Measurements from ENCODE around the gene OLR1. TPM values are rescaled to one million over a fixed set of nuclear protein-coding genes. Genes with fewer than 3 reads are reported as not detected.
"Not testable (repeated sequence)": the region's sequence is repeated elsewhere in the genome, so short reads cannot be mapped to it uniquely, and the experiment has no call there.

The OLR1 gene
- total RNA-seq, 1 donor from 2014 or later: not detected

DNA sequence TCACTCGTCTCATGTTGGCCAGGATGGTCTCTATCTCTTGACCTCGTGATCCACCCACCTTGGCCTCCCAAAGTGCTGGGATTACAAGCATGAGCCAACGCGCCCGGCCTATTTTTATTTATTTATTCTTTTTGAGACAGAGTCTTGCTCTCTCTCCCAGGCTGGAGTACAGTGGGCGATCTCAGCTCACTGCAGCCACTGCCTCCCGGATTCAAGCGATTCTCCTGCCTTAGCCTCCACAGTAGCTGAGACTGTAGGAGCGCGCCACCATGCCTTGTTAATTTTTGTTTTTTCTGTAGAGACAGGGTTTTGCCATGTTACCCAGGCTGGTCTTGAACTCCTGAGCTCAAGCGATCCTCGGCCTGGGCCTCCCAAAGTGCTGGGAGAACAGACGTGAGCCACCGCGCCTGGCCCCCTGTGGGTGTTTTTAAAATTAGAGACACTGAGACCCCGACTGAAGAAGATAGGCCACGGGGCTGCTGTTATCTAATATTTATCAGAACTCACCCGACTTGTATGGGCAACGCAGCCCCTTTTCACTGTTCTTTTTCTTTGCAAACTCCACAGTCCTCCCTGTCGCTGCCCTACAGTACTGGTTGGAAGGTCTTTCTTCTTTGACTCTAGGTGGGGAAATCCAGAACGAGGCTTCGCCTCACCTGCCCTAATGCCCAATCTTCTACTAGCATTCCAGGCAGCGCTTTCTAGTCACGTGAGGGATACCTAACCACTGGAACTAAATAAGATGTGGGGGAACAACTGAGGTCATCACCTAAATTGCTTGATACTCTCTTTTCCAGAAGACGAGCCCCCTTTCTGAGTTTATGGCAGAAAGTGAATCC, 39.4 kb upstream of the OLR1 start:
- Mint-ChIP-seq H3K4me1 (peaks cover 24% of the 10 kb centered on the region), H3K27ac (ENCODE audit: unreplicated experiment) (no peak overlapping the region), H3K4me3 (peak overlapping the region; percentile 61), H3K9me3 (no peaks in the 10 kb centered on the region), H3K36me3 (ENCODE audit: low read depth) (no peaks in the 10 kb centered on the region), H3K27me3 (ENCODE audit: low read depth) (peaks cover 12% of the 10 kb centered on the region)
- DNase-seq (ENCODE audit: low read depth, low spot score): no peak
- TF ChIP-seq CTCF (conservative IDR thresholded peaks at IDR 0.05): no peak

- Mint-ChIP-seq H3K27ac (ENCODE audit: unreplicated experiment) (no peak overlapping the region), H3K27me3 (ENCODE audit: low read depth) (peaks cover 12% of the 10 kb centered on the region), H3K4me1 (peaks cover 24% of the 10 kb centered on the region), H3K4me3 (no peak overlapping the region), H3K36me3 (ENCODE audit: low read depth) (no peaks in the 10 kb centered on the region), H3K9me3 (no peaks in the 10 kb centered on the region)
- no peak for TF ChIP-seq CTCF (conservative IDR thresholded peaks at IDR 0.05)
- no peak for DNase-seq (ENCODE audit: low read depth, low spot score)
Measured at GRCh38 chr12:10210225-10210624, 38.3 kb upstream of the OLR1 start.

DNA sequence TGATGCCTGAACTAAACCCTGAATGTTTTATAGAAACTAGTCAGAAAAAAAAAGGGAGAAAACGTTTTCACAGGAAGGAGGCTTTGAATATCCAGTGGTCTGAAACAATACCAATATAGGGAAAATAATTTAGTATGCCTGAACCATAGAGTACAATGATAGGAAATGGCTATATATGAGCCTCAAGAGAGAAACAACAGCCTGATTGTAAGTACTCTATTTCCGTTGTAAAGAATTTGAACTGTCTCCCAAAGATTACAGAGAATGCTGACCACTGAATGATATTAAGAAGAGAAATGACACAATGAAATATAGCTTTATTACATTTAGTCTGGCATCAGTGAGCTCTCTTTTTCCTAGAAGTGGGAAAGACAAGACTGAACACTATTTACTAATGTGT, 35.2 kb upstream of the OLR1 start:
- Mint-ChIP-seq H3K27ac (ENCODE audit: unreplicated experiment) (no peak overlapping the region), H3K27me3 (ENCODE audit: low read depth) (no peaks in the 10 kb centered on the region), H3K36me3 (ENCODE audit: low read depth) (no peaks in the 10 kb centered on the region), H3K4me1 (peaks cover 2% of the 10 kb centered on the region), H3K4me3 (no peak overlapping the region), H3K9me3 (no peaks in the 10 kb centered on the region)
- no peak for DNase-seq (ENCODE audit: low read depth, low spot score)
- TF ChIP-seq CTCF (conservative IDR thresholded peaks at IDR 0.05): no peak

- no peak for TF ChIP-seq CTCF (conservative IDR thresholded peaks at IDR 0.05)
- Mint-ChIP-seq H3K36me3 (ENCODE audit: low read depth) (no peaks in the 10 kb centered on the region), H3K9me3 (no peaks in the 10 kb centered on the region), H3K27me3 (ENCODE audit: low read depth) (no peaks in the 10 kb centered on the region), H3K4me3 (no peak overlapping the region), H3K4me1 (no peaks in the 10 kb centered on the region), H3K27ac (ENCODE audit: unreplicated experiment) (no peak overlapping the region)
- no peak for DNase-seq (ENCODE audit: low read depth, low spot score)
Measured at GRCh38 chr12:10205220-10205807, 33.4 kb upstream of the OLR1 start.

DNA sequence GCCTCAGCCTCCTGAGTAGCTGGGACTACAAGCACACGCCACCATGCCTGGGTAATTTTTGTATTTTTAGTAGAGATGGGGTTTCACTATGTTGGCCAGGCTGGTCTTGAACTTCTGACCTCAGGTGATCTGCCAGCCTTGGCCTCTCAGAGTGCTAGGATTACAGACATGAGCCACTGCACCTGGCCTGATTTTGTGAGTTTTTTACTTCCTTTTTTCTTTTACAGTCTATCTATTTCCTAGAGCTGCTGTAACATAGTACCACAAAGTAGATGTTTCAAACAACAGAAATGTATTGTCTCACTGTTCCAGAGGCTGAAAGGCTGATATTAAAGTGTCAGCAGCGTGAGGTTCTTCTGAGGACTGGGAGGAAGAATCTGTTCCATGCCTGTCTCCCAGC, 32.6 kb upstream of the OLR1 start:
- not testable (repeated sequence) for H3K27ac Mint-ChIP-seq (ENCODE audit: unreplicated experiment); DNase-seq (ENCODE audit: low read depth, low spot score); H3K36me3 Mint-ChIP-seq (ENCODE audit: low read depth); H3K4me3 Mint-ChIP-seq; H3K27me3 Mint-ChIP-seq (ENCODE audit: low read depth); H3K9me3 Mint-ChIP-seq; H3K4me1 Mint-ChIP-seq

DNA sequence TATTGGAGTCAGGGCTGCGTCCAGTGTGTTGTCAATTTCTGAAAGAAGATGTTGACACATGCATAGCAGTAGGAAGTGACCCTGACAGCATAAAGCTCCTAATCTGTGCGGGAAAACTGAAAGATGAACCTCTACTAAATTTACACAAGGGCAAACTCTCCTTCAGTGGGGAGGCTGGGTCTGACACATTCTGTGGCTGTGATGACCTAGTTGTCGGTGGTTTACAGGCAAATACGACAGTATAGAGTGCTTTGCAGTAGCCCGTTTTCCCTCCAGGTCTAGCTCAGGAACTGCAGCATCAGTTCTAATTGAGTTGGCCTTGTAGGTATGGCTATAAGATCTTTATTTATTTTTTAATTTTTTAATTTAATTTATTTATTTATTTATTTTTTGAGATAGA, 25.9 kb upstream of the OLR1 start:
- Mint-ChIP-seq H3K4me3 (no peak overlapping the region), H3K27me3 (ENCODE audit: low read depth) (peaks cover 3% of the 10 kb centered on the region), H3K36me3 (ENCODE audit: low read depth) (no peaks in the 10 kb centered on the region), H3K9me3 (no peaks in the 10 kb centered on the region), H3K4me1 (no peaks in the 10 kb centered on the region), H3K27ac (ENCODE audit: unreplicated experiment) (no peak overlapping the region)
- no peak for DNase-seq (ENCODE audit: low read depth, low spot score)
- TF ChIP-seq CTCF (conservative IDR thresholded peaks at IDR 0.05): no peak

All from neural crest cell (in vitro differentiated cells).